ENCODE measurements around the gene SLC35F1. TPM values are rescaled to one million over a fixed set of nuclear protein-coding genes. Genes with fewer than 3 reads are reported as not detected.
"Not testable (repeated sequence)": the region's sequence is repeated elsewhere in the genome, so short reads cannot be mapped to it uniquely, and the experiment has no call there.

Gene SLC35F1
- total RNA-seq, 1 donor from 2014 or later = 0.30 TPM

DNA sequence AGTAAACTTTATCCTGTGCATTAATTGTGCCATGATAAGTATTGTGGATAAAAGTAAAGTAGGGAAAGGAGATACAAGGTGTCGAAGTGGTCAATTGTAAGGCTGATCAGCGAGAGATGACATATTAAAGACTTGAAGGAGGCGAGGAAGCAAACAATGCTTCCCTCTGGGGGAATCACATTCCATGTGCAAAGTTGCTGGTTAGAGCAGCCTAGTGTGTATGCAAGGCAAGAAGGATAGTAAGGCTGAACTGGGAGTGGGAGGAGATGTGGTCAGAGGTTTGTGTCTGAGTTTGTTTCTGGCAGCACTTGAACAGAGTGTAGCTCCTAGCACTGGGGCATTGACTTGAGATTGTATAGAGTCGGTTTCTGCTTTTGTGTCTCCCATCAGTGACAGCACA, 122.9 kb downstream of the SLC35F1 start:
- Histone ChIP-seq H3K4me3 (no peak overlapping the region), H3K9me3 (no peaks in the 10 kb centered on the region), H3K27me3 (ENCODE audit: low read depth) (no peaks in the 10 kb centered on the region), H3K27ac (no peak overlapping the region), H3K4me1 (no peaks in the 10 kb centered on the region), H3K36me3 (no peaks in the 10 kb centered on the region)
- no peak for TF ChIP-seq CTCF (IDR thresholded peaks at IDR 0.05)
- DNase-seq (no peak), ATAC-seq (no peak)
- intact Hi-C loops (cut with DNase I) = no loop called here

DNA sequence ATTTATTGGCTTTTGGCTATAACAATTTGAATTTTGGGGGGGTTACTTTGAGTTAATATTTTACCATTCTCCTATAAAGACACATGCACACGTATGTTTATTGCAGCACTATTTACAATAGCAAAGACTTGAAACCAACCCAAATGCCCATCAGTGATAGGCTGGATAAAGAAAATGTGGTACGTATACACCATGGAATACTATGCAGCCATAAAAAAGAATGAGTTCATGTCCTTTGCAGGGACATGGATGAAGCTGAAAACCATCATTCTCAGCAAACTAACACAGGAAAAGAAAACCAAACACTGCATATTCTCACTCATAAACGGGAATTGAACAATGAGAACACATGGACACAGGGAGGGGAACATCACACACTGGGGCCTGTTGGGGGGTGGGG, 130.4 kb downstream of the SLC35F1 start:
- H3K4me1 ChIP-seq; ATAC-seq; H3K27ac ChIP-seq; H3K9me3 ChIP-seq; intact Hi-C loops (cut with DNase I); H3K27me3 ChIP-seq (ENCODE audit: low read depth); H3K4me3 ChIP-seq; DNase-seq; H3K36me3 ChIP-seq: not testable (repeated sequence)

DNA sequence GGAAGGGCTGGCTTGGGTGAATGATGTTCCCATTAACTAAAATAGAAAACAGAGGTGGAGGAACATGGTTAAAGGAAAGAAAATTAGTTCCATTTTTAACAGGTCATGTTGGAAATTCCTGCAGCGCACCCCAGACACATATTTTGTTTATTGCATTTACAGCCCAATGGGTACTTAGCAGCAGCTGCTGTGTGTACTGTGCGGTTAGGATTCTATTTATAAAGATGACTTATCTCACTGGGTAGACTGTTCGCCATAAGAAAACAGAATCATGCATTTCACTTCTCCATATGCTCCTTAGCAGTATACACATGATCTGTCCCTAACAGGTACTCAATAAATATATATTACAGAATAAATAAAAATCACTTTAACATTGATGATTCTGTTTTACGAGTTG, 135.8 kb downstream of the SLC35F1 start:
- no peaks in the 10 kb centered on the region for H3K27me3 ChIP-seq (ENCODE audit: low read depth)
- ATAC-seq (no peak), DNase-seq (no peak)
- no peaks in the 10 kb centered on the region for H3K4me1 ChIP-seq
- intact Hi-C loops (cut with DNase I) = no loop called here
- H3K4me3 ChIP-seq = no peak overlapping the region
- no peaks in the 10 kb centered on the region for H3K9me3 ChIP-seq
- no peak for TF ChIP-seq CTCF (IDR thresholded peaks at IDR 0.05)
- H3K27ac ChIP-seq = no peak overlapping the region
- no peaks in the 10 kb centered on the region for H3K36me3 ChIP-seq

DNA sequence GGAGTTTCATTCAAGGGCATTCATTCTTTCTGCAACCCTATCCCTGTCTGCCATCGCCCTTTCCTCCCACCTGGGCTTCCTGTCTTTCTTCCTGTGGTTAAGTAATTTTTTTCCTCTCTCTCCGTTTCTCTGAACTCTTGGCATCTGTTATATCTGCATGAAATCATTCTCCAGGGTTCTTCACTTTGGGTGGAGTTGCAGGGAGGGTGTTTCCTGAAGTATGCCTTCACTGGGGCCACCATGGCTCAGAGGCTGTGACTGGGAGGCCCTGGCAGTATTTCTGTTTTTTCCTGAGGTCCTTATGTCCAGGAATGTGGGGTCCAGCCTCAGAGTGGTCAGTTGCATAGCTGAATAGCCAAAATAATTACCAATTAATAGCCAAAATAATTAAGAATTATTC, 137.2 kb downstream of the SLC35F1 start:
- Histone ChIP-seq H3K4me1 (no peaks in the 10 kb centered on the region), H3K36me3 (no peaks in the 10 kb centered on the region), H3K27me3 (ENCODE audit: low read depth) (no peaks in the 10 kb centered on the region), H3K27ac (no peak overlapping the region), H3K9me3 (no peaks in the 10 kb centered on the region), H3K4me3 (no peak overlapping the region)
- TF ChIP-seq CTCF (IDR thresholded peaks at IDR 0.05) = no peak
- intact Hi-C loops (cut with DNase I) = no loop called here
- ATAC-seq (no peak), DNase-seq (no peak)

DNA sequence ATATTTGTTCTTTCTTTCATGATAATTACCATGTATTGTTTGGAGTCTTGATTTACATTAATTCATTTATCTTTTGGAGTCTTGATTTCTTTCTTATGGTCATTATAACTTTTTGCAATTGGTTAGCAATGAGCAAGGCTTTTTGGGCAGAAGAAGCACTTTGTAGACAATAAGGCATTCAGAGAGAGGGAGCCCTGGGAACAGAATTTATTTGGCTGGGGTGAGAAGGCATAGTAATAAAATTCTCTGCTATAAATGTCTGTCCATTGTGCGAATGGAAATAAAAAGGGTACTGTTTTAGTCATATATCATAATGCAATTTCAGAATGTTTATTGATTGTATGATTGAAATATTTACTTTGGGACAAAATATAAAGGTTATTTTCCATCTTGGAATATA, 147.0 kb downstream of the SLC35F1 start:
- Histone ChIP-seq H3K4me3 (no peak overlapping the region), H3K27me3 (ENCODE audit: low read depth) (no peaks in the 10 kb centered on the region), H3K36me3 (no peaks in the 10 kb centered on the region), H3K4me1 (no peaks in the 10 kb centered on the region), H3K27ac (no peak overlapping the region), H3K9me3 (no peaks in the 10 kb centered on the region)
- intact Hi-C loops (cut with DNase I) = no loop called here
- DNase-seq (no peak), ATAC-seq (no peak)
- TF ChIP-seq CTCF (IDR thresholded peaks at IDR 0.05) = no peak

- H3K36me3 ChIP-seq = no peaks in the 10 kb centered on the region
- no peaks in the 10 kb centered on the region for H3K4me1 ChIP-seq
- intact Hi-C loops (cut with DNase I) = no loop called here
- H3K4me3 ChIP-seq = no peak overlapping the region
- no peak for TF ChIP-seq CTCF (IDR thresholded peaks at IDR 0.05)
- H3K27ac ChIP-seq = no peak overlapping the region
- DNase-seq (no peak), ATAC-seq (no peak)
- no peaks in the 10 kb centered on the region for H3K27me3 ChIP-seq (ENCODE audit: low read depth)
- no peaks in the 10 kb centered on the region for H3K9me3 ChIP-seq
Measured at GRCh38 chr6:118061666-118062065, 154.6 kb downstream of the SLC35F1 start.

All from lower lobe of right lung (tissue), 2 donors.